GM19043 (cell line): ENCODE measurements around the gene PPIP5K2.
"Not testable (repeated sequence)": the region's sequence is repeated elsewhere in the genome, so short reads cannot be mapped to it uniquely, and the experiment has no call there.

ENCODE experiments used
- ATAC-seq: cut with Tn5 transposase; IDR thresholded peaks from one replicate; pipeline ENCODE4 v1.9.1; 2021; ENCODE audit warnings: low read depth; ENCODE audit not compliant: unreplicated experiment

Gene PPIP5K2

GRCh38 chr5:103205991-103206700 is 86.0 kb downstream of the PPIP5K2 start:
- no peak for ATAC-seq

GRCh38 chr5:103207011-103207410 is 86.9 kb downstream of the PPIP5K2 start:
- no peak for ATAC-seq

GRCh38 chr5:103207653-103208052 is 87.6 kb downstream of the PPIP5K2 start:
- ATAC-seq: no peak

- ATAC-seq: no peak
Observed at GRCh38 chr5:103208460-103208859, 88.4 kb downstream of the PPIP5K2 start.

GRCh38 chr5:103209065-103209464 is 89.0 kb downstream of the PPIP5K2 start:
- no peak for ATAC-seq

GRCh38 chr5:103210952-103211351 is 90.9 kb downstream of the PPIP5K2 start:
- ATAC-seq: no peak

GRCh38 chr5:103211576-103212561 is 91.8 kb downstream of the PPIP5K2 start:
- ATAC-seq: peak; percentile 81

- ATAC-seq: no peak
Observed at GRCh38 chr5:103216137-103216536, 96.0 kb downstream of the PPIP5K2 start.

- no peak for ATAC-seq
Observed at GRCh38 chr5:103216697-103217096, 96.6 kb downstream of the PPIP5K2 start.

GRCh38 chr5:103217101-103217500 is 97.0 kb downstream of the PPIP5K2 start:
- no peak for ATAC-seq

- no peak for ATAC-seq
Observed at GRCh38 chr5:103218164-103218563, 98.1 kb downstream of the PPIP5K2 start.

- ATAC-seq: not testable (repeated sequence)
Observed at GRCh38 chr5:103219074-103219473, 99.0 kb downstream of the PPIP5K2 start.

GRCh38 chr5:103223031-103223955 is 103.2 kb downstream of the PPIP5K2 start:
- no peak for ATAC-seq

- ATAC-seq: peak; percentile 99
Observed at GRCh38 chr5:103224118-103224893, 104.2 kb downstream of the PPIP5K2 start.

- ATAC-seq: no peak
Observed at GRCh38 chr5:103224894-103225246, 104.8 kb downstream of the PPIP5K2 start.

GRCh38 chr5:103228061-103228460 is 108.0 kb downstream of the PPIP5K2 start:
- ATAC-seq: no peak

GRCh38 chr5:103228588-103228987 is 108.5 kb downstream of the PPIP5K2 start:
- ATAC-seq: no peak

GRCh38 chr5:103232393-103232999 is 112.4 kb downstream of the PPIP5K2 start:
- ATAC-seq: peak; percentile 84

GRCh38 chr5:103234239-103234975 is 114.3 kb downstream of the PPIP5K2 start:
- ATAC-seq: no peak
